HG03565 (cell line): ENCODE measurements around the gene COL23A1.

Experiments
- ATAC-seq: cut with Tn5 transposase; IDR thresholded peaks from one replicate; pipeline ENCODE4 v1.9.1; 2021; ENCODE audit warnings: mild to moderate bottlenecking, moderate library complexity; ENCODE audit not compliant: unreplicated experiment

The COL23A1 gene

DNA sequence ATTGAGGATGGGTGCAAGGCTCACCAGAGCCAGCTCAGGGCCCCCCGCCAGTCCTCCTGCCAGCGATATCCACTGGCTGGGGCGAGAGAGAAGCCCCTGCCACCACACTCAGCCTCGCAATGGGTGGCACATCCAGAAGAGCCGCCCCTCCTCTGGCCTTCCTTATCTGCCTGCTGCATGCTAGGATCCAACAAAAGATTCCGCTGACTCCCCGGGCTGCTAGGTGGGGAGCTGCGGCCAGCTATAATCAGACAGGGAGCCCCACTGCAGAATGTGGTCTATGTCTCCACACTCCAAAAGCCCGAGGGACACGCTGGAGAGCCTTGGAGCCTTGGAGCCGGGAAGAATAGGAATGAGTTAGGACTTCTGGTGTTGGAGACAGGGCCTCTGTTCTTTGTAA is 32.8 kb downstream of the COL23A1 start:
- no peak for ATAC-seq

DNA sequence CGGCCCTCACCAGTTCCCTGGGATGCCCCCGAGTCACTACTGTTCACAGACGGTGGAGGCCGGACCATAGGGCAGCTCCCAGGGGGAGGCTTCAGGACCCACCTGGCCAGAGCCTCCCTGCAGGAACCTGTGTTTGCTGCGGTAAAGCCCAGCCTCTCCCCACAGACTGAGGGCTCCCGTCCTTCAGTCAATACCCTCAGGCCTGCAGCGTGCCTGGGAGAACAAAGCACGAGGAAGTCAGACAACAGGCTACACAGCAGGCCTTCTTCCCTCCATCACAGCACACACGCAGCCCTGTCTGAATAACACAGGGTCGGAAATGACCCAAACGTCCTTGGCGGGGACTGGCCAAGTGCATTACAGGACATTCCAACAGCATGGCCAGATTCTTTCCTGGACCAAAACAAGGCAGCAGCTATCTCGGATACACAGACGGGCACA is 34.4 kb downstream of the COL23A1 start:
- ATAC-seq: no peak

DNA sequence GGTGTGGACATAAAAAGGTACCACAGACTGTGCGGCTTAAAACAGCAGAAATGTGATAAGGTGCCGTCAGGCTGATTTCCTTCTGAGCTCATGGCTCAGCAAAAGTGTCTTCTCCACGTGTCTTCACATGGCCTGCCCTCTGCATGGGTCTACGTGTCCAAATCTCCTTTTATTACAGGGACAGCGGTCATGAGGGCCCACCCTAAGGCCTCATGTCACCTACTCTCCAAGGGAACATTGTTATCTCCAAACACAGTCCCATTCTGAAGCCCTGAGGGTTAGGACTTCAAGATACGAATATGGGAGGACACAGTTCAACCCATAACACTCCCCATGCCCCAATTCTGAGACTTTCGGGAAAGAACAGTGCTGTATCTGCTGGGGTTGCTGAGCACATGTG is 35.2 kb downstream of the COL23A1 start:
- ATAC-seq: no peak

DNA sequence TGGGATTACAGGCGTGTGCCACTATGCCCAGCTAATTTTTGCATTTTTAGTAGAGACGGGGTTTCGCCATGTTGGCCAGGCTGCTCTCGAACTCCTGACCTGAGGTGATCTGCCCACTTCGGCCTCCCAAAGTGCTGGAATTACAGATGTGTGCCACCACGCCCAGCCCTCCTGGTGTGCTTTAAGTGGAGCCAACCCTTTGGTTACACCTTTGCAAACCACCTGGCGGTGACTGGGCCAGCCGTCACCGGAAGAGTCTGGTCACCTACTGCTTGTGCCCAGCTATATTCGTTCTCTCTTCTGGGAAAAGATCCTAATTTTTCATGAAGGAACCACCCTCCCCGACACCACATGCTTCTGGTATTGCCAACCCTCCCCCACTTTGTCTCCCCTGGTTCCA is 35.9 kb downstream of the COL23A1 start:
- no peak for ATAC-seq

DNA sequence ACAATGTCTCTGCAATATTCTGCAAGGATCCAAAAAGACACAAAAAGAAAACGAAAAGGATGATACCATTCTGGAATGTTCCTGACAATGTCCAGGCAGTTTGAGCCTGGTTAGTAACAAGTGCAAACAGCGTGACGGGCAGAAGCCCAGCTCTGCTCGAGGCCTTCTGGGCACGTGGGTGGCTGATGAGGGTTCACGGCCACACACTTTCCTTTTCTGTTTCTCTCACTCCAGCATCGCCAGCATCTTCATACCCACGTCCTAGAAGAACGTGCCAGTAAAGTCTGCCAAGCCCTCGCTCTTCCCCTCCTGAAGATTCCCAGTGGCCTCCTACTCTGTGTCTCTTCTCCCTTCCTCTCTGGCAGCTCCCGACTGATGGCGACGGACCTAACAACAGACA is 36.7 kb downstream of the COL23A1 start:
- ATAC-seq: no peak

DNA sequence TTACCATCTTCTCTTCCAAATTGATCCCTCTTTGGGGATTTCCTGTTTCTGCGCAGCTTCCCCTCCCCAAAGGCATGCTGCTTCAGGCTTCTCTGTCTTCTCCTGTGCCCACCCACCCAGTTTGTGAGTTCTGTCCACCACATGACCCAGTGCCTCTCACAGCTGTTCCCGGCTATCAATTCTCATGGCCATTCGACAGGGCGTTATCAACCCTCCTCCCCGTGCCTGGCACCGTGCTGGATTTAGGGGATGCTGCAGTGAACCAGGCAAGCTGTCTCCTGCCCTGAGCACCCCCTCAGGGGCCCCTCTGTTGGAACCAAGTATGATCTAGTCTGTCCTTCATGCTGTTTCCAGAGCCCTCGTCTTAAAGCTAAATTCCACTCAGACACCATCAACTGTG is 38.7 kb downstream of the COL23A1 start:
- no peak for ATAC-seq

DNA sequence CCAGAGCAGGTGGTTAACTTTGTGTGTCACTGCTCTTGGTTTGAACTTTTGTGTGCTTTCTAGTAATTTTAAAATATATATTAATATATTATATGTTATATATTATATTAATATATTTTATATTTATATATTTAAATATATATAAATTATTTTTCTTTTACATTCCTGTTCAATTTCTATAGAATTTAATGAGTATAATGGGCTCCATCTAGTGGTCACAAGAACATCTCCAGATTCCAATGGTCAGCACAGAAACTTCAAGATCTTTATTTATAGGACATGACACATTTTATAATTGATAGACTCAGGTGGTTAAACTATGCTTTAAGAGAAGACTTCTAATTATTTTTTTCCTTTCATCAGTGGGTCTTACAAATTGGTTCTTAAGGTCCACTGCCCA is 39.1 kb downstream of the COL23A1 start:
- no peak for ATAC-seq

DNA sequence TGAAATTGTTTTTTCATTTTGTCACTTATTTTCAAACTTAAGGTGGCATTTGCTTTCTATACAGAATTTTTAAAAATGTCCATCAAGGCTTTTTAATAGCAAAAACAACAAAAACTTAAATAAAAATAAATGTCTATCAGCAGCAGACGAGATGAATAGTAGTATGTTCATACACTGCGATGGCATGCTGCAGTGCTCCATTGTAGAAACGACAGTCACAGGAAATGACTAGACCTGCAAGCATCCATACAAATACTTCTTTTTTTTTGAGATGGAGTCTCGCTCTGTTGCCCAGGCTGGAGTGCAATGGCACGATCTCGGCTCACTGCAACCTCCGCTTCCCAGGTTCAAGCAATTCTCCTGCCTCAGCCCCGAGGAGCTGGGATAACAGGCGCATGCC is 41.4 kb downstream of the COL23A1 start:
- ATAC-seq: no peak

DNA sequence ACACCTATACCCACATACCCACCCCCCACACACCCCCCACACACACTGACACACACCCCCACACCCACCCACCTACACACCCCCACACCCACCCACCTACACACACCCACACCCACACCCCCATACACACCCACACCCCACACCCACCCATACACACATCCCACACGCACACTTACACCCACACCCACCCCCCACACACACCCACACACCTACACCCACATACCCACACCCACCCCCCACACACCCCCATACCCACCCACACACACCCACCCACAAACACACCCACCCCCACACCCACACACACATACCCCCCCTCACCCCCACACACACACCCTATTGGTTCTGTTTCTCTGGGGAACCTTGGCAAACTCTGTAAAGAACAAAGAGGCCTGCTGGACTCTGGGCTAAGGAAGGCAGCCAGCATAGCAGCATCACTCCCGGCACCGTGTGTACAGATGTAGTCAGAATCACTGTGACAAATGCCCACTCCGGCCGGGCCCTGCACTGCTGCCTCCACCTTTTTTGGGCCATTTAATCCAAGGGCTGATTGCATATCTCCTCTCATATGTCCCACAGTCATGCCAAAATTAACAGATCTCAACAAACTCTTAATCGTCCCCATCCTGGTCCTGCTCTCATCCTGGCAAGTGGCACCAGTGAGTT is 42.3 kb downstream of the COL23A1 start:
- ATAC-seq: no peak

DNA sequence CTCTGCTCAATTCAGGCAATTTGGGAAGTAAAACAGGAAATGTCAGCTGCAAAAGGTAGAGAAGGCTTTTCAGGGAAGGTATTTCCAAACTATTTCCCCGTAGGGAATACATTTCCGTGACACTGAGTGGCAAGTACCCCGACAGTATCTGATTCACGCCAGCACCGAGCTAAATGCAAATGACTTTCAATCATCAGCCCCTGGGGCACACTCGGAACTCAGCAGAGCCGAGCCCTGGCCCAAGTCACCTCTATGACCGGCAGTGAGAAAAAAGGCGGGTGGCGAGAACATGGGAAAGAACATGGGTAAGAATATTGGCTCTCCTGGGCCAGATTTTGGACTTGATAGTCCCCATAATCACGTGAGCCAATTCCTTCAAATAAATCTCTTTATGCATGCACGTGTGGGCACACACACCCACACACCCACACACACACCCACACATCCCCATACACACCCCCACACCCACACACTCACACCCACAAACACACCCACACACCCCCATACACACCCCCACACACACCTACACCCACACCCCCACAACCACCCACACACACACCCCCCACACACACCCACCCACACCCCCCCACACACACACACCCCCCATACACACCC is 43.0 kb downstream of the COL23A1 start:
- ATAC-seq: no peak

DNA sequence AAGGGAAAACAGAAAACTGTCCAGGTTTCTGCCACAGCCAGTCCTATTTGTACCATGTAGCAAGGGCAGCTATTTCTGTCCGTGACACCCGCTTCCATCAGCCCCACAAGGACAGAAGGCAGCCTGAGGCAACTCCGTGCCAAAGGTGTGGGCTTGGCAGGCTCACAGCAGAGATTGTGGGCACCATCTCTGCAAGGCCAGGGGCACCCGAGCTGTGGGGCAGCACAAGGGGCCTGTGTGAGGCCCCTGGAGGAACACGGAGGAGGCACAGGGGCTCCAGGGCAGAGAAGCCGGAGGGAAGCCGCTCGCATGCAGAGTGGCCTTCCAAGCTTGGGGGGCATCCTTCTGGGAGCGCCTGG is 43.5 kb downstream of the COL23A1 start:
- no peak for ATAC-seq

DNA sequence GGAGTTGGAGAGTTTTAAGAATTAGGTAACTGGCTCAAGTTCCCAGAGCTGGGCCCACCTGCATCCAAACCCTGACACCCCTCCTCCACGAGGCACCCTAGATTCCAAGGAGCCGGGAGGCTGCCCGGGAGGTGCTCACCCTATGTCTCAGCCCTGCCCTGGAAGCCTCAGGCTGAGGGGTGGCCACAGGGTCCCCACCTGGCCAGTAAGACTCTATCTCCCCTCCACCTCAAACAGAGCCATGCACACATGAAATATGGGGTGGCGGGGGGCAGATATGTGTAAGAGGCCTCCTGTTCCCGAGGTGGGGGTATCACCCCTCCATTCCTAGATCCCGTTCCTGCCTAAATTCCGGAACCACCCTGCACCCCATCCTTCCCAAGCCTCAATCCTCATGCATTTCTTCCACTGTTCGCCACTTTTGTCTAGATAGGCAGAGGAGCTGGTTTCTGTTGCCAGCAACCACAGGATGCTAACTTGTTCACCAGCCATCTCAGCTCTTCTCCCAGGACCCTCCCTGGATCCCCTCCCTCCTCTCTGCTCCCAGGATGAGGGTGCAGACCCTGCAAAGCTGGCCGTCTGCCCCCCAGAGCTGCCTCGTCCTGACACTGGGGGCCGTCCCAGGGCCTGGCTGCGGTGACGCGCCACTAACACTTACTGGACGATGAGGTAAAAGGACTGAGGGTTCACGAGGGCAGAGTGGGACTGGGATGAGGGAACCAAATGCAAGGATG is 44.1 kb downstream of the COL23A1 start:
- no peak for ATAC-seq

DNA sequence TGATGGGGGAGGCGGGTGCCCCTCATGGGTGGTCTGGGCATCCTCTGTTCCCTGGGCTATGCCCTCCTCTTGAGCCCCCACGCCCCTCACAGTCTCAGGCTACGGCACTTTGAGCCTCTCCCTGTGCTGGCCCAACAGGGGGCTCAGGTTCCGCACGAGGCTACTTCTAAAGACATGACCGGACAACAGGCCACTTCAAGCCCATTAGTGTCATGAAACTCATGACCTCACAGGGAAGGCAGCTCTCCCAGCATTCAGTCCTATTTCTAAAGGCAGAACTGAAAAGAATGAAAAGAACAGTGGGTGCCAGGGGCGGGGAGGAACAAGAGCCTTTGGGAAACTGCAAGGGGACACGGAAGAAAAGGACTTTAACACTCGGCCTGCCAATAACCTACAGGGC is 45.0 kb downstream of the COL23A1 start:
- ATAC-seq: no peak

DNA sequence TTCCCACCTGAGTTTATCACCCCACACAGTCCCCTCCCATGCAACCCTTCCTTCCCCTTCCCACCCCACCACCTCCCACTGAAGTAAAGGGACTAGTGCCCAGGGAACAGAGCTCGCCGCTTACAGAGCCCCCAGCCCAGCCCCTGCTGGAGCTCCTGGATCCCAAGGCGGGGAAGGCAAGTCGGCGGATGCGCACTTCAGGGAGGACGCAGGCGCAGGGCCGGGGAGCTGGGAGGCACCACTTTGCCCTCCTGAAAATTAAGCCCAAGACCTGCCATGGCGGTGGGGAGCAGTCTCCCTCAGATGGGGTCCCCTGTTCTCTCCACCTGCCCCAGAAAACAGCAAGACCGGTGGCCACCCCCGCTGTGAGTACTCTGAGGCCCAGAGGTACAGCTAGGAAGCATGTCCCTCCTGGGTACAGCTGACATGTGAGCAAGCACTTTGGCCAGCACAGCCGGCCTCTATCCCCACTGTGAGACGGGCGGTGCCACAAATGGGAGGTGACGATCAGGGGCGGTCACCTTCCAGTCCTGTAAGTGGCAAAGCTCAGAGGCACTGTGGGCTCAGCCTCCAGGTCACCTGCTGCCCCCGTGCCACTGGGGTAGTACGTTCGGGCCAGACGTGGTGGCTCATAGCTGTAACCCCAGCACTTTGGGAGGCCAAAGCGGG is 45.9 kb downstream of the COL23A1 start:
- no peak for ATAC-seq

DNA sequence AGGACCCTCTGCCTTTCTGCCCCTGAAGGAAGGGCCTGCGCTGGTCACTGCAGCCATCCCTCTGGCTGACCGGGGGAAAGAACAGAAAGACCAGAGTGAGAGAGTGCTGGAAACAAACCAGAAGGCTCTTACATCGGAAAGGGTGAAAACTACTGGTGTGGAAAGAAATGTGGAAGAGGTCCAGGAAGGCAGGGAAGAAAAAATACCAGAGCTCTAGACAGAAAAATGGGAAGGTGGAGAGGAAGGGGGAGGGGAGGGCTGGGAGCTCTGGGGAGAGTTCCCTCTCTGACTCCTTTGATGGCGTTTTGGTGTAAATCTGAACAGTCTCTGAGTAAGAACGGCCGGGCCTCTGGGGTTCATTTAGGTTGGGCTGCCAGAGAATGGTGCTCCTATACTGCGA is 47.7 kb downstream of the COL23A1 start:
- no peak for ATAC-seq

DNA sequence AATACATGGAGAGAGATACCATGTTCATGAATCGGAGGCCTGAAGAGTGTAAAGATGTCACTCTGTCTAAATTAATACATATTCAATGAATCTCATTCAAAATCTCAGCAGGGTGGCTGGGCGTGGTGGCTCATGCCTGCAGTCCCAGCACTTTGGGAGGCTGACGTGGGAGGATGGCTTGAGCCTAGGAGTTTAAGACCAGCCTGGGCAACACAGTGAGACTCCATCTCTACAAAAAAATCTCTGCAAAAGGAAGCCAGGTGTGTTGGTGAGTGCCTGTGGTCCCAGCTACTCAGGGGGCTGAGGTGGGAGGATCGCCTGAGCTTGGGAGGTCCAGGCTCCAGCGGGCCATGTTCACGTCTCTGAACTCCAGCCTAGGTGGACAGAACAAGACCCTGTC is 49.7 kb downstream of the COL23A1 start:
- ATAC-seq: no peak

DNA sequence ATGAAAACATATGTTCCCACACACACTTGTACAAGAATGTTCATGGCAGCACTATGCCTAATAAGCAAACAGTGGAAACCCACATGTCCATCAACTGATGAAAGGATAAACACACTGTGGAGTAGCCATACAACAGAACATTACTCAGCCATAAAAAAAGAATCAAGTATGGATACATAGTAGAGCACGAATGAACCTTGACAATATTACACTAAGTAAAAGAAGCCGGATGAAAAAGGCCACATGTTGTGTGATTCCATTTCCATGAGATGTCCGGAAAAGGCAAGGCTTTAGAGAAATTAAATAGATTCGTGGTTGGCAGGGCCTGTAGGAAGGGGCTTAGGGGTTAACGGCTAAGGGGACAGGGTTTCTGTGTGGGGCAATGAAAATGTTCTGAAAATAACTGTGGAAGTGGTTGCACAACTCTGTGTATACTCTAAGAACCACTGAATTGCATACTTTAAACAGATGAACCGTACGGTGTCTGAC is 51.4 kb downstream of the COL23A1 start:
- no peak for ATAC-seq

DNA sequence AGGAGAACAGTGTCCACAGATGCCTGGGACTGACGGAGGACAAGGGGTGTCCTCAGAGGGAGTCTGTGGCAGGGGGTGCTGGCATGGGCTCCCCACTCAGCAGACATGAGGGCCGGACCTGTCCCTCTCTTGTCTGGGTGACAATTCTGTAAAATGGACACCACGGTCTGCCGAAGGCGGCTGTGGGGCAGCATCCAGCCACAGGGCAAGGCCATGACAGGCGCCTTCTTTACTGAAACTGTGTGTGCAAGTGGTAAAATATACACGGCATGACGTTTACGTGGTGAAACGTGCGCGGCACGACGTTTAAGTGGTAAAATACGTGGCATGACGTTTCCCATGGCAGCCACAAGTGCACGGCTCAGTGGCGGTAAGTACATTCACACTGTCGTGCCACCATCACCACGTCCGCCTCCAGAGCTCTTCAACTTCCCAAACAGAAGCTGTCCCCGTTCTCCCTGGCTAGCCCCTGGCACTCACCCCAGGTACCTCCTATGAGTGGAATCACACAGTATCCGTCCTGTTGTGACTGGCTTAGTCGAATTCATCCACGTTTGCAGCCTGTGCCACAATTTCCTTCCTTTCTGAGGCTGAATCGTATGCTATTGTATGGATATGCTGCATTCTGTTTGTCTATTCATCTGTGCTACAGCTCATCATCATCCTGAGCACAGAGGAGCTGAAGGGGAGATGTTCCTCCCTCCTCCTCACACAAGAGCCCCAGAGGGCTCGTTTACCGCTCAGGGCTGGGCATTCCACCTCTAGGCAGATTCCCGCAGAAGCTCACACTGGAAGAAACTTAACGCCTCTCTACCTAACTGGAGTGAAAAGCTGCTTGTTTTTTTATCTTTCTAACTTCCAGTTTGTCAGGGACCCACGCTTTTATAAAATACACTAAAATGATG is 52.5 kb downstream of the COL23A1 start:
- ATAC-seq: no peak

DNA sequence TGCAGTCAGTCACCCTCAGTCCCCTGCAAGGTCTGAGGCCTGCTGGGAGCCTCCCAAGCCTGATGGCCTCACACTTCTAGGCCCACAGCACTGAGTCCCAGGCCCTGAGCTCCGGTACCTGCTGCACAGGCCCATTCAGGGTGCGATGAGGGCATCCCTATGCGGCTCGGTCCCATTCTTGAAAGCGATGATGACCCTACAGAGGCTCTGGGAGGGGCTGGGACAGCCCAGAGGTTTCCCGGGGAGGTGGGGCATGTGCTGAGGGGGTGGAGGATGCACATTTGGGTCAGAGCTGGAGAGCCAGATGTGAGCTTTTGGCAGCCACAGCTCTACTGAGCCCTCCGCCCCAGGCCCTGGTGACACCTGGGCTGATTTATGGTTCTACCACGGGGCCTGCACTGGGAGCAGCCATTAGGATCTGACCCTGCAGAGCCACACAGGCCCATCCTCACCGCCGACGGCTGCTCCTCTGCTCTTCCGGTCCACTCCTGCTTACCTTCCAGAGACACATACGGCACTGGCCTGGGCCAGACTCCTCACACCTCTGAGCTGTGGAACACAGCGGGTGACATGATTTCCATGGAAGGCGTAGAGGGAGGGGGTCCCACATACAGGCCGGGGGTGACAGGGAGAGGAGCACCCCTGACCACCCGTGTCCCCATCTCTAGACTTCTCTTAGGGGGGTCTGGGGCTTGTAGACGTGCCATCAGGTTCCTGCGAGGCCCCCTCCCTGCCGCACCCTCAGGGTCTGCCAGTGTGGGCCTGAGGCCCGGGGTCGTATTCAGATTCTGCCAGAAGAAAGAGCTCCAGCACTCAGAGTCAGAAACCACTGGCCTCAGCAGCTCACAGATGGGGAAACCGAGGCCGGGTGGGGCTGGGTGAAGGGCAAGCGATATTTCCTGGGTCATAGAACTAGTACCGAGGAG is 53.4 kb downstream of the COL23A1 start:
- ATAC-seq: no peak
